IMR-90 (cell line): ENCODE data around the gene CRYM. TPM values are rescaled to one million over a fixed set of nuclear protein-coding genes. Genes with fewer than 3 reads are reported as not detected.
"Not testable (repeated sequence)": the region's sequence is repeated elsewhere in the genome, so short reads cannot be mapped to it uniquely, and the experiment has no call there.

Source experiments
- ATAC-seq: fragments of 200-7000 bp; cut with Tn5 transposase; 2 replicates; pipeline ENCODE4 v1.9.1; 2020; ENCODE audit warnings: low read depth, mild to moderate bottlenecking, moderate library complexity
- BruUV-seq: library from RNA; stranded (reverse); fragments of 400-500 nt; replicated peaks from 2 replicates; lab custom pipeline; 2021; lab: Mats Ljungman, UMichigan
- CTCF ChIA-PET: fragments of 300-600 bp; formaldehyde crosslinking; extraction: SDS; loops from one replicate; lab custom pipeline; 2021; ENCODE audit warnings: antibody characterized with exemption; lab: Yijun Ruan, JAX
- POLR2A ChIA-PET: fragments of 300-600 bp; sonication (Branson Sonifier 250); formaldehyde crosslinking; loops from one replicate; lab custom pipeline; 2022; ENCODE audit warnings: antibody characterized with exemption; ENCODE audit not compliant: unreplicated experiment; lab: Charles Lee
- DNase-seq: peaks from one replicate; pipeline ENCODE4 v3.0.0; 2013
- H2AFZ ChIP-seq: replicated peaks from 2 replicates; pipeline ENCODE3; 2013; ENCODE audit warnings: low read length, mild to moderate bottlenecking; ENCODE audit not compliant: poor library complexity
- H2AK5ac ChIP-seq: 2 replicates; pipeline ENCODE4 v1.6.1; 2013; ENCODE audit warnings: low read depth, low read length, inconsistent platforms
- H2AK9ac ChIP-seq: replicated peaks from 2 replicates; pipeline ENCODE3; 2013; ENCODE audit warnings: mild to moderate bottlenecking, low read depth, low read length, moderate library complexity; ENCODE audit not compliant: poor library complexity
- H2BK120ac ChIP-seq: 2 replicates; pipeline ENCODE4 v1.6.1; 2013; ENCODE audit warnings: low read depth, low read length, inconsistent platforms
- H2BK15ac ChIP-seq: 3 replicates; pipeline ENCODE4 v1.6.1; 2013; ENCODE audit warnings: low read depth, low read length, inconsistent platforms
- H2BK20ac ChIP-seq: 2 replicates; pipeline ENCODE4 v1.6.1; 2013; ENCODE audit warnings: low read depth, mild to moderate bottlenecking, inconsistent platforms, low read length, moderate library complexity
- H2BK5ac ChIP-seq: 2 replicates; pipeline ENCODE4 v1.6.1; 2013; ENCODE audit warnings: mild to moderate bottlenecking, low read depth, low read length, inconsistent platforms; ENCODE audit not compliant: poor library complexity, severe bottlenecking
- H3K14ac ChIP-seq: replicated peaks from 2 replicates; pipeline ENCODE4 v1.6.1; 2013; ENCODE audit warnings: low read depth, low read length, inconsistent platforms
- H3K18ac ChIP-seq: 2 replicates; pipeline ENCODE4 v1.6.1; 2013; ENCODE audit warnings: low read depth, low read length, control low read depth
- H3K23ac ChIP-seq: 2 replicates; pipeline ENCODE4 v1.6.1; 2013; ENCODE audit warnings: low read depth, low read length, inconsistent platforms
- H3K27ac ChIP-seq: 2 replicates; pipeline ENCODE4 v1.5.1; 2013; ENCODE audit warnings: mild to moderate bottlenecking, control low read depth, low read length; ENCODE audit not compliant: insufficient read depth
- H3K27me3 ChIP-seq: 2 replicates; pipeline ENCODE4 v1.6.1; 2013; ENCODE audit warnings: low read length; ENCODE audit not compliant: control insufficient read depth, insufficient read depth
- H3K36me3 ChIP-seq: 2 replicates; pipeline ENCODE4 v1.6.1; 2013; ENCODE audit warnings: low read length, mixed read lengths; ENCODE audit not compliant: control insufficient read depth, insufficient read depth
- H3K4ac ChIP-seq: 2 replicates; pipeline ENCODE4 v1.6.1; 2013; ENCODE audit warnings: low read depth, low read length, inconsistent platforms
- H3K4me1 ChIP-seq: 2 replicates; pipeline ENCODE4 v1.6.1; 2013; ENCODE audit warnings: low read length, mixed read lengths; ENCODE audit not compliant: control insufficient read depth, insufficient read depth
- H3K4me2 ChIP-seq: 2 replicates; pipeline ENCODE4 v1.6.1; 2013; ENCODE audit warnings: low read depth, mild to moderate bottlenecking, control low read depth, low read length, moderate library complexity
- H3K4me3 ChIP-seq: 2 replicates; pipeline ENCODE4 v1.5.1; 2013; ENCODE audit warnings: low read depth, mild to moderate bottlenecking, control low read depth, low read length, moderate library complexity; ENCODE audit not compliant: insufficient read depth
- H3K56ac ChIP-seq: 2 replicates; pipeline ENCODE4 v1.6.1; 2013; ENCODE audit warnings: low read length, inconsistent platforms; ENCODE audit not compliant: insufficient read depth; ENCODE audit errors: extremely low read depth
- H3K79me1 ChIP-seq, 2 experiments: 2 replicates each; pipeline ENCODE4 v1.6.1; 2013; ENCODE audit warnings: low read length in 2 of 2, inconsistent platforms in 1 of 2, low read depth in 1 of 2
- H3K9ac ChIP-seq: 2 replicates; pipeline ENCODE4 v1.6.1; 2013; ENCODE audit warnings: low read depth, low read length, control low read depth
- H3K9me1 ChIP-seq: 2 replicates; pipeline ENCODE4 v1.6.1; 2013; ENCODE audit warnings: low read length, inconsistent platforms; ENCODE audit not compliant: insufficient read depth
- H3K9me3 ChIP-seq: 2 replicates; pipeline ENCODE4 v1.6.1; 2013; ENCODE audit warnings: low read length; ENCODE audit not compliant: control insufficient read depth, insufficient read depth
- H4K20me1 ChIP-seq: 2 replicates; pipeline ENCODE4 v1.6.1; 2013; ENCODE audit warnings: low read length, inconsistent platforms; ENCODE audit not compliant: insufficient read depth
- H4K5ac ChIP-seq: 2 replicates; pipeline ENCODE4 v1.6.1; 2013; ENCODE audit warnings: mild to moderate bottlenecking, low read depth, low read length, control low read depth
- H4K8ac ChIP-seq, 2 experiments: 2 replicates each; pipeline ENCODE4 v1.6.1; 2013; ENCODE audit warnings: low read depth in 2 of 2, low read length in 2 of 2, control low read depth in 1 of 2, inconsistent platforms in 1 of 2
- H4K91ac ChIP-seq: 2 replicates; pipeline ENCODE4 v1.6.1; 2013; ENCODE audit warnings: low read depth, low read length, inconsistent platforms; ENCODE audit not compliant: insufficient read depth
- BHLHE40 ChIP-seq: fragments of 150-350 bp; IDR thresholded peaks from 2 replicates; pipeline ENCODE4 v1.6.1; 2016; ENCODE audit warnings: mild to moderate bottlenecking, low read depth, low read length
- CEBPB ChIP-seq: IDR thresholded peaks from 2 replicates; pipeline ENCODE4 v1.6.1; 2012; ENCODE audit warnings: low read depth, low read length, improper control_type of control experiment
- NFE2L2 ChIP-seq: fragments of 150-350 bp; IDR thresholded peaks from 2 replicates; pipeline ENCODE4 v1.6.1; 2016; ENCODE audit warnings: low read depth, mild to moderate bottlenecking, low read length
- RCOR1 ChIP-seq: IDR thresholded peaks from 2 replicates; pipeline ENCODE4 v1.6.1; 2012; ENCODE audit warnings: mild to moderate bottlenecking, low read length, improper control_type of control experiment; ENCODE audit not compliant: insufficient replicate concordance
- WGBS, 2 experiments: methylation state at CpG; one replicate each; pipeline versions ENCODE4 v1.1.5 to v1.1.7; 2013; ENCODE audit warnings: missing lambda C conversion rate in 2 of 2; ENCODE audit not compliant: insufficient read length in 1 of 2; ENCODE audit errors: extremely low coverage in 2 of 2; 5-methylcytosine and 5-hydroxymethylcytosine counted together
- dilution Hi-C: fragments of 300-500 bp; cut with HindIII; formaldehyde crosslinking; loops from one replicate; pipeline ENCODE4 v1.14.3; 2018; ENCODE audit warnings: low sequenced_read_pairs; ENCODE audit not compliant: unreplicated experiment
- in situ Hi-C: fragments of 300-500 bp; cut with MboI; formaldehyde crosslinking; loops from 3 replicates; pipeline ENCODE4 v1.14.3; 2019; ENCODE audit warnings: low sequenced_read_pairs, inconsistent platforms, mixed read lengths
- intact Hi-C: fragments of 100-400 bp; cut with micrococcal nuclease; formaldehyde crosslinking; loops from 2 replicates; pipeline ENCODE4 v1.10.0; 2022
- polyA plus RNA-seq, 3 experiments: library from polyadenylated mRNA; depleted of rRNA; stranded (reverse); fragments of >200 nt; gene quantifications; 2 replicates each; pipeline ENCODE4 v1.2.3, GENCODE V29; 2012; ENCODE audit warnings: low replicate concordance in 1 of 3
- total RNA-seq: library from RNA; depleted of rRNA; stranded (reverse); fragments of >200 nt; gene quantifications from 2 replicates; pipeline ENCODE4 v1.2.3, GENCODE V29; 2012

Gene CRYM
- total and polyA plus RNA-seq, 2 of the 4 experiments (the other 2 are of a cell fraction): not detected

GRCh38 chr16:21300309-21301167 is 22.4 kb upstream of the CRYM start (continued):
- TF ChIP-seq RCOR1 (peak; percentile 66), BHLHE40 (peak; percentile 100), CEBPB (peak; percentile 15; the same call in 1 of the 2 replicates), NFE2L2 (no peak)

GRCh38 chr16:21289789-21290188 is 11.7 kb upstream of the CRYM start:
- CTCF ChIA-PET: not testable (repeated sequence)
- intact Hi-C loops: loop anchor here (10.0 kb wide), 1 partner anchor 1405 kb away; no protein-coding TSS in a partner anchor

More at GRCh38 chr16:21289789-21290188, 11.7 kb upstream of the CRYM start:
- H3K27ac ChIP-seq, H2AK9ac ChIP-seq, H3K56ac ChIP-seq, H3K23ac ChIP-seq, dilution Hi-C loops, H2BK15ac ChIP-seq, H4K5ac ChIP-seq, ATAC-seq, H2AK5ac ChIP-seq, in situ Hi-C loops, H4K20me1 ChIP-seq, BruUV-seq, H3K9me1 ChIP-seq, H3K4me3 ChIP-seq, H4K91ac ChIP-seq, H3K4ac ChIP-seq, H3K14ac ChIP-seq, POLR2A ChIA-PET, H3K36me3 ChIP-seq, H4K8ac ChIP-seq, H3K18ac ChIP-seq, DNase-seq, H3K9ac ChIP-seq, H2BK20ac ChIP-seq, H3K9me3 ChIP-seq, H2BK120ac ChIP-seq, H3K4me1 ChIP-seq, H2AFZ ChIP-seq, H3K79me1 ChIP-seq, H2BK5ac ChIP-seq, H3K4me2 ChIP-seq: not testable (repeated sequence)
- WGBS, 2 experiments: 100% methylated on average over 1 of the region's 3 CpGs; no CpG with 5 or more reads in 1 of the 2 experiments
- peaks cover 17% of the 10 kb centered on the region for H3K27me3 ChIP-seq
